ENCODE measurements around the gene RCOR2. TPM values are rescaled to one million over a fixed set of nuclear protein-coding genes. Genes with fewer than 3 reads are reported as not detected.

The RCOR2 gene
- total and polyA plus RNA-seq, 2 experiments from 2014 or later: 5.5 to 66.9 TPM

- TF ChIP-seq ZNF462 (CRISPR knock-in tag; IDR thresholded peaks at IDR 0.05): no peak
Measured at GRCh38 chr11:63869683-63870082, 47.3 kb downstream of the RCOR2 start (continued).

GRCh38 chr11:63869171-63869591 lies 47.8 kb downstream of the RCOR2 start:
- no peak overlapping the region for H3K27ac ChIP-seq (ENCODE audit: low read depth)
- H3K27me3 Mint-ChIP-seq (ENCODE audit: insufficient read depth, low read depth, poor library complexity): no peaks in the 10 kb centered on the region
- H3K9me2 ChIP-seq (ENCODE audit: insufficient read depth): no peaks in the 10 kb centered on the region
- H3K9me3 Mint-ChIP-seq: no peaks in the 10 kb centered on the region
- ATAC-seq: peak; percentile 8; the same call in 1 of the 3 replicates
- H3K79me2 ChIP-seq (replicated peaks; ENCODE audit: insufficient read depth): peaks cover 91% of the 10 kb centered on the region
- H3K4me1 ChIP-seq (ENCODE audit: insufficient read depth): peaks cover 33% of the 10 kb centered on the region
- H3K36me3 ChIP-seq (ENCODE audit: insufficient read depth): peaks cover under 1% of the 10 kb centered on the region; the same call in 1 of the 2 replicates
- no peaks in the 10 kb centered on the region for H3K27me3 ChIP-seq (ENCODE audit: insufficient read depth)
- H3K4me3 ChIP-seq: no peak overlapping the region
- no peak overlapping the region for H2AFZ ChIP-seq
- H4K20me1 ChIP-seq (replicated peaks; ENCODE audit: insufficient read depth): peaks cover 48% of the 10 kb centered on the region
- peaks cover 9% of the 10 kb centered on the region; the same call in 1 of the 2 replicates for H3F3A ChIP-seq (replicated peaks; ENCODE audit: low read depth)
- H3K4me1 Mint-ChIP-seq: peaks cover 67% of the 10 kb centered on the region
- H3K4me2 ChIP-seq: no peak overlapping the region
- no peak overlapping the region for H3K4me3 Mint-ChIP-seq
- no peak for DNase-seq (ENCODE audit: low spot score)
- peak overlapping the region; percentile 57; the same call in 1 of the 2 replicates for H3K27ac Mint-ChIP-seq
- H3K36me3 Mint-ChIP-seq (ENCODE audit: low read depth): no peaks in the 10 kb centered on the region; the same call in 2 of the 3 replicates
- TF ChIP-seq REST (IDR thresholded peaks at IDR 0.05; ENCODE audit: unreplicated experiment): no peak
- TF ChIP-seq ZNF462 (CRISPR knock-in tag; IDR thresholded peaks at IDR 0.05): no peak
- TF ChIP-seq EZH2 (IDR thresholded peaks at IDR 0.05; ENCODE audit: low read depth, unreplicated experiment): no peak

Measured in GM23338 (cell line).